H54 (cell line): ENCODE measurements around the gene GABRG3.
"Not testable (repeated sequence)": the region's sequence is repeated elsewhere in the genome, so short reads cannot be mapped to it uniquely, and the experiment has no call there.

Experiments used
- DNase-seq: peaks from one replicate; pipeline ENCODE4 v3.0.0; 2011; ENCODE audit warnings: low spot score, mixed read lengths; ENCODE audit not compliant: insufficient read length
- FAIRE-seq: peaks from 3 replicates; lab custom pipeline; 2011; peaks lifted over from hg19 to GRCh38; lab: Jason Lieb, UNC
- POLR2A ChIP-seq: IDR thresholded peaks from 2 replicates; pipeline ENCODE4 v1.6.1; 2011; ENCODE audit warnings: low read depth, mild to moderate bottlenecking, low read length

The GABRG3 gene

GRCh38 chr15:27365456-27365855 is 394.5 kb downstream of the GABRG3 start:
- FAIRE-seq (no peak), DNase-seq (no peak)
- TF ChIP-seq POLR2A, result no peak

DNA sequence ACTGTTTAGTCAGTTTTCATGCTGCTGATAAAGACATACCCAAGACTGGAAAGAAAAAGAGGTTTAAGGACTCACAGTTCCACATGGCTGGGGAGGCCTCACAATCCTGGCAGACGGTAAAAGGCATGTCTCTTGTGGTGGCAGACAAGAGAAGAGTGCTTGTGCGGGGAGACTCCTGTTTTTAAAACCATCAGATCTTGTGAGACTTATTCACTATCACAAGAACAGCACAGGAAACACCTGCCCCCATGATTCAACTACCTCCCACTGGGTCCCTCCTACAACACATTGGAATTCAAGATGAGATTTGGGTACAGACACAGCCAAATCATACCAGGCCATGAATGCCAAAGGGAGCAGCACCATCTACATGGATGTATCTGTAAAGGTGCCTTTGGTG is 406.4 kb downstream of the GABRG3 start:
- FAIRE-seq, DNase-seq: not testable (repeated sequence)

DNA sequence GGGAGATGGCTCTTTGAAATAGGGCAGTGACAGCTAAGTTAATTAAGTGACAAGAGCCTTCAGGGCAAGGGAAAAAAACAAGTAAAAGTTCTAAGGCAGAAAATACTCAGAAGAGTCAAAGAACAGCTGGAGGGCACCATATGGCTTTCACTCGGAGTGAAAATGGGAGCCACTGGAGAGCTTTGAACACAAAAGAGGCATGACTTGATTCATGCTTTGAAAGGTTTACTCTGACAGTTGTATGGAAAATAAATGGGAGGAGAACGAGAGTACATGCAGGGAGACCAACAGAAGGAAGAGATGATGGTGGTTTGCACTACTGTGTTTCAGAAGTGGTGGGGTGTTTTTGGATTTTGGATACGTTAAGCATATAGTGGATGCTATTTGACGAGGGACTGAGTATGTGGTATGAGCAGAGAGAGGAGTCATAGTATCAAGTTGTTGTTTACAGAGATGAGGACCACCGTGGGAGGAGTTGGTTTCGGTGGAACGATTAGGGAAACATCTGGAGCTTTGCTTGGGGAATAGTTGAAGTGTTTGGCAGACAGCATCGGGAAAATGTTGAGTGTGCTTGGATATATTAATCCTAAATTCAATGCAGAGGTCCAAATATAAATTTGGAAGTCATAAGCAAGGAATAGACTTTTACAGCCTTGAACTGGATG is 411.5 kb downstream of the GABRG3 start:
- FAIRE-seq (no peak), DNase-seq (no peak)
- no peak for TF ChIP-seq POLR2A

DNA sequence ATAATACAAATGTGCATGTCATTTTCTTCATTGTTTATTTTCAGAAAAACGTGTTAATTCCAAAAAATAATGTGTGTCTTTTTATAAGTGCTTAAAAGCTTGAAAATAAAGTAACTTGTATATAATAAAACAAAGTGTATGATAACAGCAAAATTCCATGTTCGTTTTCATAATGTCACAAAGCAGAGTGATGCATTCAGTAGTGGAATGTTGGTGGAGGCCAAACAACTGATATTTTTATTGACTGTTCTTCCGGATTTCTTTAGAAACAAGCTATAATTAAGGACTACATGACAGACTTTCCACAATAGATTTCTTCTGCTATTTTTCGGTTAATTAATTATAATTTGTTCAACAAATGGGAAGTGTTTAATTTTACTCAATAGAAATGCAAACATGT is 412.7 kb downstream of the GABRG3 start:
- no peak for TF ChIP-seq POLR2A
- FAIRE-seq (no peak), DNase-seq (no peak)

GRCh38 chr15:27392163-27392562 is 421.2 kb downstream of the GABRG3 start:
- no peak for TF ChIP-seq POLR2A
- FAIRE-seq (no peak), DNase-seq (no peak)

- no peak for DNase-seq
- no peak for TF ChIP-seq POLR2A
- no peak for FAIRE-seq
These were observed 425.5 kb downstream of the GABRG3 start for GRCh38 chr15:27396521-27396920.

DNA sequence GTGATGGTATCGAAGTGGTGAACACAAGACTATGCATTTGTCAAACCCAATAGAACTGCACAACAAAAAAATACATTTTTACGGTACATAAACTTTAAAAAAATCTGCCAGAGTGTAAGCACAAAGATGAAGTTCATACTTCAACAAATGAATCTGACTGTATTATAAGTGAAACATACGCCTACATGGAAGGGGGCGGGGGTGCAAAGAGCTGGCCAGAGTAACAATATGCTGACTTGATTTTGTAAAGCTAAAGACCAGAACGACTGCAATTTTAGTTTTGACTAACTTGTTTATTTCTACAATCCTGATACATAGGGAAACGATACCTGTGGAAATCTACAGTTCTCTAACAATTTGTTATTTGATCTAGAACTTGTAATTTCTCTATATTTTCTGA is 426.0 kb downstream of the GABRG3 start:
- no peak for DNase-seq
- no peak for TF ChIP-seq POLR2A
- FAIRE-seq, result no peak

- no peak for TF ChIP-seq POLR2A
- FAIRE-seq (no peak), DNase-seq (no peak)
These were observed 427.7 kb downstream of the GABRG3 start for GRCh38 chr15:27398631-27399161.

- TF ChIP-seq POLR2A, result no peak
- FAIRE-seq, result no peak
- DNase-seq, result no peak
These were observed 428.3 kb downstream of the GABRG3 start for GRCh38 chr15:27399241-27399640.

DNA sequence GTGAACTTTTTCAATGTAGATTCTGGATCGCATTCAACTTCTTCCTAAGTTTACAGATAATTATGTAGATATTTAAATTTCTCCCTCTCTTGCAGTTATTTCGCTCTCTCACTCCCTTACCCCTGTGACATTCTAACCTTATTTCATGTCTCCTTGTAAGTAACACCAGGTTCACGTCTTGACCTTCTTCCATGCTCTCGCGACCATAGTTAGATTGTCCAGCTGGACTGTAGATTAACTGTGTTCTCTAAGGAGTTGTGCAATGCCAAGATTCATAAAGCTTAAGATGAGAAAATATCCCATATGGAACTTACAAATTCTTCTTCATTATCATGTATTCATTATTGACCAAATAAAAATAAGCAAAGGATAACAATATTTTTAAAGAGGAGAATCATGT is 430.5 kb downstream of the GABRG3 start:
- TF ChIP-seq POLR2A, result no peak

GRCh38 chr15:27408428-27408827 is 437.4 kb downstream of the GABRG3 start:
- no peak for FAIRE-seq
- DNase-seq, result no peak
- no peak for TF ChIP-seq POLR2A

More for the DNA sequence above, 430.5 kb downstream of the GABRG3 start:
- no peak for FAIRE-seq
- no peak for DNase-seq

DNA sequence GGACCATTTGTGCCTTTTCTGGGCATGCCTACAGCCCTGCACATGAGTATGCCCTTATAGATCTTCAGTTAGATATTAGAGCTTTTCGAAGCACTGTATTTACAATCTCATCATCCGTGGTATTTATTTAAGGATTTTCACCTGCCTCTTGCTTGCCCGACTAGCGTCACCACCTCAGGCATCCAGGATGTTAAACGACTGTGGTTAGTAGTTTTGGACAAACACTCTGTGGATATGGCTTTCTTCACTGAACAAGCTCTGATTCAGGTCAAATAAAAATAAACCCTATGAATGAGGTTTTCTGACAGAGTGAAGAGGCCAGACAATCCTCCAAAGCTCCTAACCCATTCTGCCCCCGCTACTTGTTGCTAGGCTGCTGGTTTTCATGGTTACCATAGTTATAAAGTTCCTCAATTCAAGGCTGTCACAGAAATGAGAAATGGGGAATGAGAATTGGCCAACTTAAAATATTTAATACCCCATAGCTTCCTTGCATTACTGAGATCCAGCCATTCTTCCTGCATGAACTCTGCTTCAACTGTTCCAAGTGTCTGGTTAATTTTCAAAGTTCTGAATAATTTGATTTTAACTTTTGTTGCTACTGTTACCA is 440.1 kb downstream of the GABRG3 start:
- FAIRE-seq (no peak), DNase-seq (no peak)
- TF ChIP-seq POLR2A, result no peak

GRCh38 chr15:27412415-27412814 is 441.4 kb downstream of the GABRG3 start:
- FAIRE-seq, result no peak
- no peak for DNase-seq
- TF ChIP-seq POLR2A, result no peak

DNA sequence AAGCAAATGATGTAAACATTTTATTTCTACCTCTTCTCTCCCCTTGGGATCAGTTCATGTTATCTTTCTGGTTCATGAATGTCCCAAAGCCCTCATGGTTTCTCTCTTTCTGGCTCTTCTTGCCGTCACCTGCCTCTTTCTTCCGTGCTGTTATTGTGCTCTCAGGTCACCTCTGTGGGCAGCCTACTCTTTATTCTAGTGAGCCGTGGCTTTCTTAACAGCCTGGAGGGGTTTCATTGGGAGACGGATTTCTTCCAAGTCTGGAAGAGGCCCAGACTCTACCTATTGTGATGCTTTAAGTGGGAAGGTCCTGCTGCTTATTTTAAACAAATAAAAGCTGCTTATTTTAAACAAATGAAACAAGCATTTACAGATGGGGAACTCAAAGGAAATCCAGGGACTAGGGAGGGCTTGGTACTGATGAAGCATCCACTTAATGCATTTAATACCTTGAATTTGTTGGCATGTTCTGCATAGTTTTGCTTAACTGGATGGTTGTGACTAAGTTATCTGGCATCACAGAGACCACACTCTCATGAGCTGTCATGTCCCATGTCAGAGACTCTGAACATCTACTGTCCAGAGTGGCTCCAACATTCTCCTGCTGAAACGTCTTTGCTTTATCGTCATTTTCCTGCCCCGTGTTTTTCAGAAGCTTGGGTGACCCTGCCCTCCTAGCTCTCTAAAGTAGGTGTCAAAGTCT is 443.3 kb downstream of the GABRG3 start:
- FAIRE-seq (no peak), DNase-seq (no peak)
- TF ChIP-seq POLR2A, result no peak
